ENCODE data around the gene GRB2.

GRCh38 chr17:75370286-75370915 is 35.1 kb downstream of the GRB2 start:
- no peak for TF ChIP-seq CTCF (IDR thresholded peaks at IDR 0.05)
- no peak for TF ChIP-seq EP300 (IDR thresholded peaks at IDR 0.05)

Measured in upper lobe of left lung (tissue), 4 donors.